HG02970 (cell line): ENCODE data around the gene AGAP1.

Source experiments
- ATAC-seq: cut with Tn5 transposase; IDR thresholded peaks from one replicate; pipeline ENCODE4 v1.9.1; 2021; ENCODE audit warnings: mild to moderate bottlenecking, moderate library complexity, moderate number of reproducible peaks; ENCODE audit not compliant: unreplicated experiment, low FRiP score

Gene AGAP1

GRCh38 chr2:235506997-235507615 is 13.3 kb downstream of the AGAP1 start:
- ATAC-seq: no peak

- ATAC-seq: no peak
These were observed 14.1 kb downstream of the AGAP1 start for GRCh38 chr2:235507928-235508327.

GRCh38 chr2:235508371-235509160 is 14.7 kb downstream of the AGAP1 start:
- no peak for ATAC-seq

- ATAC-seq: no peak
These were observed 16.5 kb downstream of the AGAP1 start for GRCh38 chr2:235510318-235510717.

GRCh38 chr2:235511187-235511661 is 17.4 kb downstream of the AGAP1 start:
- ATAC-seq: no peak

GRCh38 chr2:235511751-235512698 is 18.2 kb downstream of the AGAP1 start:
- no peak for ATAC-seq

- ATAC-seq: no peak
These were observed 18.8 kb downstream of the AGAP1 start for GRCh38 chr2:235512699-235513053.

- no peak for ATAC-seq
These were observed 20.3 kb downstream of the AGAP1 start for GRCh38 chr2:235513984-235514626.

- ATAC-seq: no peak
These were observed 21.0 kb downstream of the AGAP1 start for GRCh38 chr2:235514627-235515363.

- no peak for ATAC-seq
These were observed 21.5 kb downstream of the AGAP1 start for GRCh38 chr2:235515364-235515742.

- no peak for ATAC-seq
These were observed 22.0 kb downstream of the AGAP1 start for GRCh38 chr2:235515821-235516220.

- ATAC-seq: no peak
These were observed 22.4 kb downstream of the AGAP1 start for GRCh38 chr2:235516257-235516656.

GRCh38 chr2:235518322-235519090 is 24.7 kb downstream of the AGAP1 start:
- ATAC-seq: no peak

GRCh38 chr2:235520787-235521186 is 26.9 kb downstream of the AGAP1 start:
- ATAC-seq: no peak

GRCh38 chr2:235521844-235522243 is 28.0 kb downstream of the AGAP1 start:
- ATAC-seq: no peak

- ATAC-seq: no peak
These were observed 29.2 kb downstream of the AGAP1 start for GRCh38 chr2:235523021-235523420.

GRCh38 chr2:235523486-235524150 is 29.8 kb downstream of the AGAP1 start:
- no peak for ATAC-seq

- no peak for ATAC-seq
These were observed 32.3 kb downstream of the AGAP1 start for GRCh38 chr2:235526166-235526565.
